SK-N-SH treated with all-trans-retinoic acid at 6 μM for 48 hours (cell line): ENCODE measurements around the gene BRD2.

Experiments
- BACH2 ChIP-seq: fragments of 250-450 bp; sonication (Bioruptor Pico); IDR thresholded peaks from 2 replicates; pipeline ENCODE4 v1.9.0; 2021; ENCODE audit warnings: mild to moderate bottlenecking, borderline replicate concordance
- CSDC2 ChIP-seq: fragments of 250-450 bp; sonication (Bioruptor Pico); IDR thresholded peaks from 2 replicates; pipeline ENCODE4 v1.5.0; 2020; ENCODE audit warnings: mild to moderate bottlenecking, moderate library complexity
- PATZ1 ChIP-seq: fragments of 250-450 bp; sonication (Bioruptor Pico); IDR thresholded peaks from 2 replicates; pipeline ENCODE4 v1.8.0; 2020; ENCODE audit warnings: mild to moderate bottlenecking, moderate library complexity, borderline replicate concordance
- SNAI2 ChIP-seq: fragments of 250-450 bp; sonication (Bioruptor Pico); IDR thresholded peaks from 2 replicates; pipeline ENCODE4 v1.5.0; 2020; ENCODE audit warnings: mild to moderate bottlenecking, moderate library complexity
- TOX ChIP-seq: fragments of 250-450 bp; sonication (Bioruptor Pico); IDR thresholded peaks from 2 replicates; pipeline ENCODE4 v1.8.0; 2021; ENCODE audit warnings: mild to moderate bottlenecking, moderate library complexity, borderline replicate concordance
- ZFP30 ChIP-seq: fragments of 450-650 bp; formaldehyde crosslinking; IDR thresholded peaks from 2 replicates; pipeline ENCODE4 v1.5.0; 2022; ENCODE audit warnings: mild to moderate bottlenecking, moderate library complexity
- ZNF8 ChIP-seq: fragments of 450-650 bp; formaldehyde crosslinking; IDR thresholded peaks from 2 replicates; pipeline ENCODE4 v1.5.0; 2020; ENCODE audit warnings: mild to moderate bottlenecking, moderate library complexity

GRCh38 chr6:32956176-32956575 lies 12.2 kb upstream of the BRD2 start:
- TF ChIP-seq BACH2 = no peak
- no peak for TF ChIP-seq TOX (CRISPR knock-in tag)
- TF ChIP-seq ZNF8 (CRISPR knock-in tag) = no peak
- TF ChIP-seq ZFP30 (CRISPR knock-in tag) = no peak
- TF ChIP-seq SNAI2 = no peak
- TF ChIP-seq CSDC2 (CRISPR knock-in tag) = no peak
- TF ChIP-seq PATZ1 = no peak
